Measurements from ENCODE around the gene PIGX. TPM values are rescaled to one million over a fixed set of nuclear protein-coding genes. Genes with fewer than 3 reads are reported as not detected.
"Not testable (repeated sequence)": the region's sequence is repeated elsewhere in the genome, so short reads cannot be mapped to it uniquely, and the experiment has no call there.

The PIGX gene
- total RNA-seq, 4 donors from 2014 or later: 10.2 to 61.5 (median 34.1) TPM

GRCh38 chr3:196739671-196740480 lies 27.7 kb downstream of the PIGX start, which contains the start of gene PAK2:
PAK2 (plus strand) TSS chr3:196739857; CDS start chr3:196782647, 42,790 bp downstream.
- intact Hi-C loops (cut with DNase I; ENCODE audit: low total_unique reads): no loop called here
- peak; percentile 51 to 74 for TF ChIP-seq POLR2A (IDR thresholded peaks at IDR 0.05)
- peak in 2 of 4 experiments; percentile 6 to 7 for TF ChIP-seq CTCF (IDR thresholded peaks at IDR 0.05)
- DNase-seq: peak; percentile 88
- H3K4me3 ChIP-seq: peak within 1 kb of the TSS; percentile 47 to 87
- no peaks in the 10 kb centered on the region for H3K9me3 ChIP-seq
- H3K27me3 ChIP-seq: no peaks in the 10 kb centered on the region
- H3K4me1 ChIP-seq: no peaks in the 10 kb centered on the region
- peak within 1 kb of the TSS; percentile 95 to 97 for H3K27ac ChIP-seq
- H3K36me3 ChIP-seq: no peaks in the 10 kb centered on the region

- Histone ChIP-seq H3K9me3 (no peaks in the 10 kb centered on the region), H3K27me3 (no peaks in the 10 kb centered on the region), H3K4me3 (peak overlapping the region; percentile 47 to 87), H3K4me1 (no peaks in the 10 kb centered on the region), H3K36me3 (no peaks in the 10 kb centered on the region), H3K27ac (peak overlapping the region; percentile 95 to 97)
- intact Hi-C loops (cut with DNase I; ENCODE audit: low total_unique reads): no loop called here
- peak; percentile 19 to 24 for DNase-seq
- no peak for TF ChIP-seq CTCF (IDR thresholded peaks at IDR 0.05)
- no peak for TF ChIP-seq POLR2A (IDR thresholded peaks at IDR 0.05)
These were observed 28.5 kb downstream of the PIGX start for GRCh38 chr3:196740481-196741248.

GRCh38 chr3:196741249-196741889 lies 29.2 kb downstream of the PIGX start:
- peak overlapping the region; percentile 95 to 97 for H3K27ac ChIP-seq
- peak overlapping the region; percentile 47 to 87 for H3K4me3 ChIP-seq
- H3K9me3 ChIP-seq: no peaks in the 10 kb centered on the region
- intact Hi-C loops (cut with DNase I; ENCODE audit: low total_unique reads): no loop called here
- DNase-seq: no peak
- no peak for TF ChIP-seq CTCF (IDR thresholded peaks at IDR 0.05)
- TF ChIP-seq POLR2A (IDR thresholded peaks at IDR 0.05): no peak
- H3K4me1 ChIP-seq: no peaks in the 10 kb centered on the region
- H3K36me3 ChIP-seq: no peaks in the 10 kb centered on the region
- H3K27me3 ChIP-seq: no peaks in the 10 kb centered on the region

- H3K9me3 ChIP-seq; H3K4me1 ChIP-seq; DNase-seq; H3K4me3 ChIP-seq; H3K27ac ChIP-seq; H3K36me3 ChIP-seq; H3K27me3 ChIP-seq; intact Hi-C loops (cut with DNase I; ENCODE audit: low total_unique reads): not testable (repeated sequence)
These were observed 31.4 kb downstream of the PIGX start for GRCh38 chr3:196743569-196743968.

GRCh38 chr3:196749125-196749524 lies 36.9 kb downstream of the PIGX start:
- Histone ChIP-seq H3K4me3 (no peak overlapping the region), H3K27ac (no peak overlapping the region), H3K36me3 (no peaks in the 10 kb centered on the region), H3K4me1 (no peaks in the 10 kb centered on the region), H3K27me3 (no peaks in the 10 kb centered on the region), H3K9me3 (no peaks in the 10 kb centered on the region)
- no peak for DNase-seq
- intact Hi-C loops (cut with DNase I; ENCODE audit: low total_unique reads): no loop called here
- TF ChIP-seq POLR2A (IDR thresholded peaks at IDR 0.05) (no peak), CTCF (IDR thresholded peaks at IDR 0.05) (no peak)

All from uterus (tissue), 4 donors.